BLaER1 (cell line): ENCODE measurements around the gene CCDC97.
"Not testable (repeated sequence)": the region's sequence is repeated elsewhere in the genome, so short reads cannot be mapped to it uniquely, and the experiment has no call there.

Experiments
- H3K27ac ChIP-seq: shearing (Covaris generic); formaldehyde crosslinking; 2 replicates; pipeline ENCODE4 v1.8.1; 2022
- H3K27me3 ChIP-seq: shearing (Covaris generic); formaldehyde crosslinking; 2 replicates; pipeline ENCODE4 v1.8.1; 2022
- H3K36me3 ChIP-seq: shearing (Covaris generic); formaldehyde crosslinking; 2 replicates; pipeline ENCODE4 v1.8.1; 2022
- H3K4me1 ChIP-seq: shearing (Covaris generic); formaldehyde crosslinking; 2 replicates; pipeline ENCODE4 v1.8.1; 2022
- H3K4me2 ChIP-seq: shearing (Covaris generic); formaldehyde crosslinking; 2 replicates; pipeline ENCODE4 v1.8.1; 2022
- H3K4me3 ChIP-seq: shearing (Covaris generic); formaldehyde crosslinking; 2 replicates; pipeline ENCODE4 v1.8.1; 2022
- H3K9ac ChIP-seq: shearing (Covaris generic); formaldehyde crosslinking; 2 replicates; pipeline ENCODE4 v1.8.1; 2022
- H3K9me3 ChIP-seq: shearing (Covaris generic); formaldehyde crosslinking; 2 replicates; pipeline ENCODE4 v1.8.1; 2022
- H4K20me1 ChIP-seq: shearing (Covaris generic); formaldehyde crosslinking; 2 replicates; pipeline ENCODE4 v1.8.1; 2022
- Cebpa-rat ChIP-seq: shearing (Covaris generic); IDR thresholded peaks from 2 replicates; pipeline ENCODE4 v1.8.1; 2022

CCDC97 gene

DNA sequence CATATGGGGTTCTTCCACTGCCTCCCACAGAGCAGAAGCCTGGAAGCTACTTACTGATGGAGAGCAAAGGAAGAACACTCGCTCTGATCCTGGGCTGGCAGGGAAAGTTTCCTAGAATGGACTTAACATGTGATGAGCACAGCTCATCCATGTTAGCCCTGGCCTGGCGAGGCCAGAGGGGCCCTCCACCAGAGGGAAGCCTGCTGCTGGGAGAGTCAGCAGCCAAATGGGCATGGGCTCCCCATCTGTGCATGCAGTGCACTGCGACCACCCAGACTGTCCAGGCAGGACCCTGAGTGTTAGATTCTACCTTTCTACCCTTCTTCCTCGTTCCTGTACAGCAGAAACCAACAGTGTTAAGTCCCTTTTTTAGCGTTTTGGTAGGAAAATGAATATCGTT is 36.9 kb upstream of the CCDC97 start:
- peaks cover 100% of the 10 kb centered on the region for H4K20me1 ChIP-seq
- no peak overlapping the region for H3K9ac ChIP-seq

DNA sequence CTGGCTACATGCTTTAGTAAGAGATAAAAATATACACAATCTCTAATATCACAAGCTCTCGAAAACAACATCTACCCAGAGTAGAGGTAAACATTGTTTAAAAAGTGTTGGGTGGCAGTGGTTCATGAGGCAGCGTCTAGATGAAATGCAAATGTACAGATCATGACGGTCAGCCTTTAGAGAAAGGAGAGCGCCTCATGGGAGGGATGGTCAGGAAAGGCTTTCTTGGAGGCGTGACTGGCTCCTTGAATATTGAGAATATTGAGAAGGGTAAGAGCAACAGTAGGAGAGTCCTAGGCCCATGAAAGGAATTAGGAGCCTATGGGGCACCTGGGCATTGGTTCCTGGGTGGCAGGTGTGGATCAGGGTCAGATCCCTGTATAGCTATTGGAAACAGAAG is 35.2 kb upstream of the CCDC97 start:
- Histone ChIP-seq H3K36me3 (peaks cover 100% of the 10 kb centered on the region), H3K9ac (no peak overlapping the region), H3K27ac (no peak overlapping the region), H3K4me3 (no peak overlapping the region), H3K27me3 (no peaks in the 10 kb centered on the region), H3K9me3 (no peaks in the 10 kb centered on the region), H4K20me1 (peaks cover 100% of the 10 kb centered on the region), H3K4me2 (no peak overlapping the region), H3K4me1 (no peaks in the 10 kb centered on the region)
- no peak for TF ChIP-seq Cebpa-rat

More for the DNA sequence above, 36.9 kb upstream of the CCDC97 start:
- H3K4me3 ChIP-seq: no peak overlapping the region
- peaks cover 100% of the 10 kb centered on the region for H3K36me3 ChIP-seq
- no peak for TF ChIP-seq Cebpa-rat
- no peaks in the 10 kb centered on the region; the same call in 1 of the 2 replicates for H3K4me1 ChIP-seq
- no peaks in the 10 kb centered on the region for H3K9me3 ChIP-seq
- H3K27ac ChIP-seq: no peak overlapping the region
- no peaks in the 10 kb centered on the region for H3K27me3 ChIP-seq
- no peak overlapping the region for H3K4me2 ChIP-seq

DNA sequence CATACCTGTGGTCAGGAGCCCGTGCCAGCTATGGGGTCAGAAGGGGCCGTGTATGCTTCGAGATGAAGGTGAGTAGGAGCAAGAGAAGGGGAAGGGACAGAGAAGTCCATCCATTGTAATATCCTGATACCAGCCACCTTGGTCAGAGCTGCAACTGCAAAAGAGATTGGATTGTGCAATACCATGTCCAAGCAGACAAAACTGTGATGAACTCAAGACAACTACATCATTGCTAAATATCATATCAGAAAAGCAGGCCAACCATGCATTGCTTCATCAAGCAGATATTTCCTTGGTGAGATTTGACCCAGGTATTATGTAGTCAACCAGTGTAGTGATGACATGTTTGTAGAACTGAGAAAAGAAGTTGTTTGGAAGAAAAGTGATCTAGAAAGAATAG is 33.7 kb upstream of the CCDC97 start:
- Histone ChIP-seq H3K27ac (no peak overlapping the region), H3K9ac (no peak overlapping the region), H3K27me3 (no peaks in the 10 kb centered on the region), H3K36me3 (peaks cover 100% of the 10 kb centered on the region), H3K4me1 (no peaks in the 10 kb centered on the region), H3K4me3 (no peak overlapping the region), H3K9me3 (no peaks in the 10 kb centered on the region), H3K4me2 (no peak overlapping the region), H4K20me1 (peaks cover 100% of the 10 kb centered on the region)
- TF ChIP-seq Cebpa-rat: peak; percentile 67

DNA sequence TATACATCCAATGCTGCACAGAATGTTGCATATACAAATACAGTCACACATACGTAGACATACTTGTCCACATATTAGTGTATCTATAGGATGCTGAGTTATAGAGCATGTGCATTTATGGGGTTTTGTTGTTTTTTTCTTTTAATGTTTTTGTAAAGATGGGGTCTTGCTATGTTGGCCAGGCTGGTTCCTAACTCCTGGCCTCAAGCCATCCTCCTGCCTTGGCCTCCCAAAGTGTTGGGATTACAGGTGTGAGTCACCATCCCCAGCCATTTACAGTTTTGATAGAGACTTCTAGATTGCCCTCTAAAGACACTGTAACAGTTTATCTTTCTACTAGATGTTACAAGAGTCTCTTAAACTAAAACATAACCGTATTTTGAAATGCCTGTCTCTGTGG is 31.5 kb upstream of the CCDC97 start:
- no peak for TF ChIP-seq Cebpa-rat
- Histone ChIP-seq H3K4me1 (no peaks in the 10 kb centered on the region), H3K4me2 (no peak overlapping the region), H3K9ac (no peak overlapping the region), H3K36me3 (peaks cover 100% of the 10 kb centered on the region), H3K27ac (no peak overlapping the region), H3K4me3 (no peak overlapping the region), H3K27me3 (no peaks in the 10 kb centered on the region), H3K9me3 (no peaks in the 10 kb centered on the region), H4K20me1 (peaks cover 99% of the 10 kb centered on the region)

DNA sequence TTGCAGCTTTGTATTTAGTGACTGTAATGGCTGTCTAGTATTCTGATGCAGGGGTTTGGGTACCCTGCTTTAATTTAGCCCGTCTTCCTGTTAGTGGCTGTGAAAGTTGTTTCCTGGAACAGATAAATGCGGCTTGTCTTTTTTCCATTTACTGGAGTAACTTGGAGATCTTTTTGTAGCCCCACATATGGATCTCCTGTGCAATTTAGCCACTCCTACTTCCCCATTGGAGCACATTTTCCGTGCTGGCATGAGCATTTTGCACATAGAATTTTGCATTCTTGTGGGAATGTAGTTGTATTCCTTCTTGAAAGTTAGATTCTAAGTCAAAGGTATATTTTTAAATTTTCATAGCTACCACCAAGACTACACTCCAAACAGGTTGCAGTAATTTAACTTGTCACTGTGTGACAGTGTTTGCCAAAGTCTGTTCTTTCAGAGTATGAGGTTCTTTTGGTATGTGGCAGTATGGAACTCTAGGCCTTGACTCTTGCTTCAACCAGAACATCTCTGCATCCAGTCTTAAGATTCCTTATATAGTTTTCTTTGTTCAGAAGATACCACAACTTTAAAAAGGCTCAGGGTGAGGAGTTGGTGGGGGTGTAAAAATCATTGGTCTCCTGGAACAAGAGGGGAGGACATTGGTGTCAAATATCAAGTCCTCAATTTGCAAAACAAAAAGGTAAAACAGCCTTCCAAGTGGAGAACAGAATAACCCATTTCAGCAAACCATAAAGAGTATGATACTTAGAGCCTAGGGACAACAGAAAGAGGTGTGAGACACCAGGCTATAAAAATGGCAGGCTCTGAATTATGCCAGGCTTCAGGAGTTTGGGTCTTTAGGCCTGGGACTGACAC is 21.1 kb upstream of the CCDC97 start:
- Histone ChIP-seq H3K4me2 (no peak overlapping the region), H3K9me3 (no peaks in the 10 kb centered on the region), H3K9ac (no peak overlapping the region), H3K27ac (no peak overlapping the region), H3K4me3 (no peak overlapping the region), H3K36me3 (peaks cover 98% of the 10 kb centered on the region), H4K20me1 (peaks cover 97% of the 10 kb centered on the region), H3K27me3 (no peaks in the 10 kb centered on the region), H3K4me1 (no peaks in the 10 kb centered on the region)
- no peak for TF ChIP-seq Cebpa-rat

DNA sequence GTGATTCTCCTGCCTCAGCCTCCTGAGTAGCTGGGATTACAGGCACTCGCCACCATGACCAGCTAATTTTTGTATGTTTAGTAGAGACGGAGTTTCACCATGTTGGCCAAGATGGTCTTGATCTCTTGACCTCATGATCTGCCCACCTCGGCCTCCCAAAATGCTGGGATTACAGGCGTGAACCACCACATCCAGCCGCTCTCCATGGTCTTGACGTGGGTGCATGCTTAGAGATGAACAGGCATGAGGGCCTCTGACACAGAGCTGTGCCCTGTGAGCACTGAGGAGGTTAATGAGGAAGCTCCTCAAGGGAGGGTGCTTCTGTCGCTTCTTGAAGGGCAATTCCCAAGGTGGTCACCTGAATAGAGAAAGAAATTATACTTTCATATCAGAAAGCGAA is 20.2 kb upstream of the CCDC97 start:
- H3K9ac ChIP-seq, H3K27ac ChIP-seq, H3K27me3 ChIP-seq, H3K4me2 ChIP-seq, H3K4me1 ChIP-seq, H3K9me3 ChIP-seq, H3K4me3 ChIP-seq: not testable (repeated sequence)
- H3K36me3 ChIP-seq: peaks cover 98% of the 10 kb centered on the region
- peaks cover 97% of the 10 kb centered on the region for H4K20me1 ChIP-seq

DNA sequence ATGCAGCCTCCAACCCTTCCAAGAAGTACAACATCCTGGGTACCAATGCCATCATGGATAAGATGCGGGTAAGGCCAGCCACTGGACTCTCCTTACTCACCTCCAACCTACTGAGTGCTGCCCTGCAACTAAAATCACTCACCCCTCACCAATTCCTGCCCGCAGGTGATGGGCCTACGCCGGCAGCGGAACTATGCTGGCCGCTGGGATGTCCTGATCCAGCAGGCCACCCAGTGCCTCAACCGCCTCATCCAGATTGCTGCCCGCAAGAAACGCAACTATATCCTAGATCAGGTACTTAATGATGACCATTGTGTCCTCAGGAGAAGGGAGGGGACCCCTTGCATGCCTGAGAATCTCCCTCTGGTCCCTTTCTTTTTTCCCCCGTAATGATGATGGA is 15.6 kb upstream of the CCDC97 start:
- Histone ChIP-seq H3K9me3 (no peaks in the 10 kb centered on the region), H3K4me3 (no peak overlapping the region), H3K4me2 (no peak overlapping the region), H4K20me1 (peaks cover 100% of the 10 kb centered on the region), H3K27ac (no peak overlapping the region), H3K9ac (no peak overlapping the region), H3K36me3 (peaks cover 100% of the 10 kb centered on the region), H3K4me1 (peaks cover 52% of the 10 kb centered on the region), H3K27me3 (no peaks in the 10 kb centered on the region)
- no peak for TF ChIP-seq Cebpa-rat

DNA sequence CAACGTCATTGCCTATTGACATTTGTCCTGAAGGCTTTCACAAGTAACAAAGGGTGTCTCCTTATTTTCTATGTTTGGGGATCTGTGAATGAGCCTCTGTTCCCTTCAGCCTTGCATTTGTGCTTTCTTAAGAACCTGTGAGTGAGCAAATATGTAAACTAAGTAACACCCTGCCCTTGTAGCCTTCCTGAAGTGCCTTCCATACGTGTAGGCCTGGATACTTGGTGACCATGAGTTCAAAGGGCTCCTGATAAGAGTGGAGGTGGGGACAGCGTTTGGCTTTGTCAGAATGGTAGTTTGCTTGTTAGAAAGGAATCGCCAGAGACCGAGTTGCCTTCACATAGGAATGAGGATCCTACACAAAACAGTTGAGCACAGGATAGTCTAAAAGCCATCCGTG is 14.5 kb upstream of the CCDC97 start:
- H3K4me1 ChIP-seq: peaks cover 63% of the 10 kb centered on the region
- H3K4me2 ChIP-seq: peak overlapping the region; percentile 77; the same call in 1 of the 2 replicates
- no peak overlapping the region for H3K27ac ChIP-seq
- H3K4me3 ChIP-seq: no peak overlapping the region
- H3K27me3 ChIP-seq: no peaks in the 10 kb centered on the region
- H3K9me3 ChIP-seq: no peaks in the 10 kb centered on the region
- peaks cover 100% of the 10 kb centered on the region for H4K20me1 ChIP-seq
- TF ChIP-seq Cebpa-rat: no peak
- H3K9ac ChIP-seq: peak overlapping the region; percentile 28; the same call in 1 of the 2 replicates
- peaks cover 100% of the 10 kb centered on the region for H3K36me3 ChIP-seq

DNA sequence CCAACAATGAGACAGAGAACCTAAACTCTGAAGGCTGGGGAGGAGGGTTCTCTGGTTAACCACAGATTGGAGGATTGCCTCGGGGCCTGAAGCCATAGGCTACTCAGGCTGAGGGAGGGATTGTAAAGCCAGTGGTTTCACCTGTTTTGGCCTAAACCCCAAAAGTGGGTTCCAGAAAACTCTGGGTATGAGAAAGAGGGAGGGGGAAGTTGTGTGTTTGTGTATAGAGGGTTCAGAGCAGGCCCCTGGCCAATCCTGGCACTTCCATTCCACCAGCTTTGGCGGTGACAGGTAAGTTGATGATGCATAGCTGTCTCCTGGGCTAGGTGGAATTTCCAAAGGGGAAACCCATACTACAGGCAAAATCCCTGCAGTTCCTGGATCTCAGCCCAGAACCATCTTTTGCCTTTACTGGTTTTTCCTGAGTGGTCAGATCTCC is 13.5 kb upstream of the CCDC97 start:
- peaks cover 100% of the 10 kb centered on the region for H4K20me1 ChIP-seq

DNA sequence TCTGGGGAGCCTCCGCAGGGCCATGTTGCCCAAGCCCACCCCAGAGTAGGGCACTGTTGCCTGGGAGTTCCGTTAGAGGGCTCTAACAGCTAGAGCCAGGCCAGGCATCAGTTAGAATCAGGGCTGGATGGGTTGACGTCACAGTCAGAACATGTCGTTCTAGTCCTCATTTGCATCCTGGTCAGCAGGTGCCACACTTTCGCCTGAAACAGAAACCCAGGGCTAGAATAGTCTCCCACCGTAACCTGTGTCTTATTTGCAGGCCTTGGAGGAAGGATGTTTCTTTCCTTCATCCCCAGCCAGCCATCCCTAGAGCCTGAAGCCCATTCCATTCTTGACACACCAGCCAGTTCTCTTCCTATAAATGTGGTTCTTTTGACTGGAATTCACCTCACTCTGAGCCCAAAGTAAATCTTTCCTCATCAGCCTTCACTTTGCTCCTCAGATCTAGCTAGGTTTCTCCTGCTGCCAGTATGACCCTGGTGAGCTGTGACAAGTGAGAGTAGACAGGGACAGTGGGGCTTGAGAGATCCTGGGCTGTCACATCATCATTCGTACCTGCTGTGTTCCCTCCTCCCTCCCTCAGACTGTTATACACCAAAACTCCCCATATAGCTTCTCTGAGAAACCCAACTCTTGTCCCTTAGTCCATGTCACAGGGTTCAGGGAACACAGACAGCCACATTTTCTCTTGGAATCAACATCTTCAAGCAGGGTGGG is 12.2 kb upstream of the CCDC97 start:
- H3K9ac ChIP-seq: peak overlapping the region; percentile 25
- H3K4me1 ChIP-seq: peaks cover 86% of the 10 kb centered on the region
- H3K4me3 ChIP-seq: no peak overlapping the region
- TF ChIP-seq Cebpa-rat: no peak
- peak overlapping the region; percentile 80 for H3K27ac ChIP-seq
- H3K27me3 ChIP-seq: no peaks in the 10 kb centered on the region
- H3K4me2 ChIP-seq: peak overlapping the region; percentile 77
- peaks cover 100% of the 10 kb centered on the region for H4K20me1 ChIP-seq
- no peaks in the 10 kb centered on the region for H3K9me3 ChIP-seq
- H3K36me3 ChIP-seq: peaks cover 94% of the 10 kb centered on the region

More for the DNA sequence above, 13.5 kb upstream of the CCDC97 start:
- H3K9ac ChIP-seq: peak overlapping the region; percentile 28
- TF ChIP-seq Cebpa-rat: no peak
- no peaks in the 10 kb centered on the region for H3K9me3 ChIP-seq
- H3K4me2 ChIP-seq: peak overlapping the region; percentile 77
- no peaks in the 10 kb centered on the region for H3K27me3 ChIP-seq
- H3K36me3 ChIP-seq: peaks cover 99% of the 10 kb centered on the region
- peaks cover 72% of the 10 kb centered on the region for H3K4me1 ChIP-seq
- H3K27ac ChIP-seq: peak overlapping the region; percentile 80; the same call in 1 of the 2 replicates
- H3K4me3 ChIP-seq: no peak overlapping the region
